Ishikawa (cell line): ENCODE results near the gene B4GALNT1.

Experiments
- CEBPB ChIP-seq: IDR thresholded peaks from 2 replicates; pipeline ENCODE4 v1.6.1; 2012
- YY1 ChIP-seq: IDR thresholded peaks from 2 replicates; pipeline ENCODE4 v1.6.1; 2012; ENCODE audit warnings: low read depth

DNA sequence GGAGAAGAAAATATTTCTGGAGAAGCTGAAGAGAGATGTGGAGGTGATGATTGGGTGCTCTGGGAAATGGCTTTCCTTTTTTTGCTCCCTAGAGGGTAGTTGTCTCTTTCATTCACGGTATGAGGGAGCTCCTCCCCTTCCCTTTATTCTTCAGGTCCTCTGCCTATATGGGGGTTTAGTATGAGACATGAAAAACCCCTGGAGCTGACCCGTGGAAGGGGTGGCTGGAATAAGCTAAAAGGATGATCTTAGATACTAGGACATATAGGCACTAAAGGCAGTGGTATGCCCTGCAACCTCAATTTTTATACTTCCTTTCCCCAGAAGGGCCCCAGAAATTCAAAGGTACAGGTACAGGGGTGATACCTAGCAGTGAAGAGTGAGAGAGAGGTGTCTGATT is 32.6 kb downstream of the B4GALNT1 start:
- TF ChIP-seq CEBPB, result no peak
- no peak for TF ChIP-seq YY1
